PFSK-1 (cell line): ENCODE results near the gene DDC.

Source experiments
- FOXP2 ChIP-seq: optimal IDR thresholded peaks from 2 replicates; pipeline ENCODE3; 2011; ENCODE audit warnings: borderline replicate concordance, control low read depth, inconsistent platforms; ENCODE audit not compliant: insufficient read depth; ENCODE audit errors: extremely low read length, extremely low read depth
- POLR2AphosphoS5 ChIP-seq: IDR thresholded peaks from 2 replicates; pipeline ENCODE4 v1.6.1; 2012; ENCODE audit warnings: low read depth, mild to moderate bottlenecking, control low read depth, low read length, moderate library complexity
- SIN3A ChIP-seq: IDR thresholded peaks from 2 replicates; pipeline ENCODE4 v1.6.1; 2012; ENCODE audit warnings: mild to moderate bottlenecking, low read length, moderate library complexity, borderline replicate concordance; ENCODE audit not compliant: insufficient read depth
- TAF1 ChIP-seq: IDR thresholded peaks from 2 replicates; pipeline ENCODE4 v1.6.1; 2012; ENCODE audit warnings: low read length, control low read depth, borderline replicate concordance; ENCODE audit not compliant: insufficient read depth
- TF ChIP-seq, protein P1 (sequence below), 2 experiments: IDR thresholded peaks; 2 replicates each; pipeline versions ENCODE4 v1.6.1 to v1.8.0; 2011 to 2012; ENCODE audit warnings: low read depth in 2 of 2, low read length in 2 of 2, control low read depth in 1 of 2, inconsistent platforms in 1 of 2, mild to moderate bottlenecking in 1 of 2, moderate library complexity in 1 of 2; ENCODE audit not compliant: insufficient read depth in 1 of 2

DNA sequence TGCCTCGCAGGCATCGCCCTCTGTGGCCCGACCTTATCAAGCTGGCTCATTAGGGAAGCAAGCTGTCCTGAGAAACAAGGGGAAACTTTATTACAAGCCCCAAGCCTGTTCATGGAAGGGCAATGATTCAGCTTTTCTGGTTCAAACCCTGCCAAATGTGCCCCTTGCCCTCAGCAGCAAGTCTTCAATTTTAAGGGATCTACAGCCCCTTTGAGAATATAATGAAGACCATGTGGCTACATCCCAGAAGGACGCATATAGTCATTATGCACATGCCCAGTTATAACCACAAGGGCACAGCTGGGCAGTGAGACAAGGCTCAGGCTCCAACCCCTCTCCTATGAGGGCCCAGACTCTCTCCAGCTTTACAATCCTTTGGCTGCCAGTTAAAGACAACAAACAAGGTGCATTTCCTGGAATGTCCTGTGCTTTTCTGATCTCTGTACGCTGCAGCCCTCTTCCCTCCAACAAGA is 56.7 kb downstream of the DDC start:
- no peak for TF ChIP-seq FOXP2
- TF ChIP-seq, protein P1, sequence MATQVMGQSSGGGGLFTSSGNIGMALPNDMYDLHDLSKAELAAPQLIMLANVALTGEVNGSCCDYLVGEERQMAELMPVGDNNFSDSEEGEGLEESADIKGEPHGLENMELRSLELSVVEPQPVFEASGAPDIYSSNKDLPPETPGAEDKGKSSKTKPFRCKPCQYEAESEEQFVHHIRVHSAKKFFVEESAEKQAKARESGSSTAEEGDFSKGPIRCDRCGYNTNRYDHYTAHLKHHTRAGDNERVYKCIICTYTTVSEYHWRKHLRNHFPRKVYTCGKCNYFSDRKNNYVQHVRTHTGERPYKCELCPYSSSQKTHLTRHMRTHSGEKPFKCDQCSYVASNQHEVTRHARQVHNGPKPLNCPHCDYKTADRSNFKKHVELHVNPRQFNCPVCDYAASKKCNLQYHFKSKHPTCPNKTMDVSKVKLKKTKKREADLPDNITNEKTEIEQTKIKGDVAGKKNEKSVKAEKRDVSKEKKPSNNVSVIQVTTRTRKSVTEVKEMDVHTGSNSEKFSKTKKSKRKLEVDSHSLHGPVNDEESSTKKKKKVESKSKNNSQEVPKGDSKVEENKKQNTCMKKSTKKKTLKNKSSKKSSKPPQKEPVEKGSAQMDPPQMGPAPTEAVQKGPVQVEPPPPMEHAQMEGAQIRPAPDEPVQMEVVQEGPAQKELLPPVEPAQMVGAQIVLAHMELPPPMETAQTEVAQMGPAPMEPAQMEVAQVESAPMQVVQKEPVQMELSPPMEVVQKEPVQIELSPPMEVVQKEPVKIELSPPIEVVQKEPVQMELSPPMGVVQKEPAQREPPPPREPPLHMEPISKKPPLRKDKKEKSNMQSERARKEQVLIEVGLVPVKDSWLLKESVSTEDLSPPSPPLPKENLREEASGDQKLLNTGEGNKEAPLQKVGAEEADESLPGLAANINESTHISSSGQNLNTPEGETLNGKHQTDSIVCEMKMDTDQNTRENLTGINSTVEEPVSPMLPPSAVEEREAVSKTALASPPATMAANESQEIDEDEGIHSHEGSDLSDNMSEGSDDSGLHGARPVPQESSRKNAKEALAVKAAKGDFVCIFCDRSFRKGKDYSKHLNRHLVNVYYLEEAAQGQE (IDR thresholded peaks at IDR 0.05; ENCODE audit: insufficient read depth in 1 of 2, low read depth in 2 of 2, low read length in 2 of 2): no peak
- TF ChIP-seq SIN3A: no peak
- no peak for TF ChIP-seq TAF1
- TF ChIP-seq POLR2AphosphoS5: no peak
